ENCODE measurements around the gene BANF2.

DNA sequence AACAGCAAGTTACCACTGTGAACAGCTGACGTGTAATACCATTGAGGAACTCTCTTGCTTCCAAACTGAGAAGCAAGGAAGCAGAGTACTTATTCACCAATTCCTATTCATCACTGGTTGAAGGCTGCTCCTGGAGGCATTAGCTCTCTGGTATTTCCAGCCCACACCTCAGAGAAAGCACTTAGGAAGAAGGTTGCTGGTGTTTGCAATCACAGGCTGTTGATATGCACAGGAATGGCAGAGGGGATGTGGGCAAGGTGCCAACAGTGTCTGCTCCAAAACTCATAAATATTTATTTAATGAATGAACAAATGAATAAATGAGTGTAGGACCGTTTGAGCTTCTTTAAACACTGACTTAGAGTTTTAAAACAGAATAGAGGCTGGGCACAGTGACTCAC is 10.8 kb upstream of the BANF2 start:
- TF ChIP-seq POLR2AphosphoS5 (IDR thresholded peaks at IDR 0.05), result no peak
- TF ChIP-seq, protein P1, sequence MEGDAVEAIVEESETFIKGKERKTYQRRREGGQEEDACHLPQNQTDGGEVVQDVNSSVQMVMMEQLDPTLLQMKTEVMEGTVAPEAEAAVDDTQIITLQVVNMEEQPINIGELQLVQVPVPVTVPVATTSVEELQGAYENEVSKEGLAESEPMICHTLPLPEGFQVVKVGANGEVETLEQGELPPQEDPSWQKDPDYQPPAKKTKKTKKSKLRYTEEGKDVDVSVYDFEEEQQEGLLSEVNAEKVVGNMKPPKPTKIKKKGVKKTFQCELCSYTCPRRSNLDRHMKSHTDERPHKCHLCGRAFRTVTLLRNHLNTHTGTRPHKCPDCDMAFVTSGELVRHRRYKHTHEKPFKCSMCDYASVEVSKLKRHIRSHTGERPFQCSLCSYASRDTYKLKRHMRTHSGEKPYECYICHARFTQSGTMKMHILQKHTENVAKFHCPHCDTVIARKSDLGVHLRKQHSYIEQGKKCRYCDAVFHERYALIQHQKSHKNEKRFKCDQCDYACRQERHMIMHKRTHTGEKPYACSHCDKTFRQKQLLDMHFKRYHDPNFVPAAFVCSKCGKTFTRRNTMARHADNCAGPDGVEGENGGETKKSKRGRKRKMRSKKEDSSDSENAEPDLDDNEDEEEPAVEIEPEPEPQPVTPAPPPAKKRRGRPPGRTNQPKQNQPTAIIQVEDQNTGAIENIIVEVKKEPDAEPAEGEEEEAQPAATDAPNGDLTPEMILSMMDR (IDR thresholded peaks at IDR 0.05), result no peak
- TF ChIP-seq POLR2A (IDR thresholded peaks at IDR 0.05), result no peak

Measured in prostate gland (tissue), 2 donors.